ENCODE measurements around the gene EPS15. TPM values are rescaled to one million over a fixed set of nuclear protein-coding genes. Genes with fewer than 3 reads are reported as not detected.

EPS15 gene
- total and polyA plus RNA-seq, 2 of the 13 experiments (the other 11 are each of a cell fraction or from before 2014, with no cell fraction given), result 14.3 to 19.3 TPM

GRCh38 chr1:51560034-51560433, 41.0 kb upstream of the EPS15 start (continued):
- TF ChIP-seq, protein P1, sequence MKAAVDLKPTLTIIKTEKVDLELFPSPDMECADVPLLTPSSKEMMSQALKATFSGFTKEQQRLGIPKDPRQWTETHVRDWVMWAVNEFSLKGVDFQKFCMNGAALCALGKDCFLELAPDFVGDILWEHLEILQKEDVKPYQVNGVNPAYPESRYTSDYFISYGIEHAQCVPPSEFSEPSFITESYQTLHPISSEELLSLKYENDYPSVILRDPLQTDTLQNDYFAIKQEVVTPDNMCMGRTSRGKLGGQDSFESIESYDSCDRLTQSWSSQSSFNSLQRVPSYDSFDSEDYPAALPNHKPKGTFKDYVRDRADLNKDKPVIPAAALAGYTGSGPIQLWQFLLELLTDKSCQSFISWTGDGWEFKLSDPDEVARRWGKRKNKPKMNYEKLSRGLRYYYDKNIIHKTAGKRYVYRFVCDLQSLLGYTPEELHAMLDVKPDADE (CRISPR knock-in tag; IDR thresholded peaks at IDR 0.05), result no peak
- TF ChIP-seq PHF21A (CRISPR knock-in tag; IDR thresholded peaks at IDR 0.05) (no peak), PAWR (CRISPR knock-in tag; IDR thresholded peaks at IDR 0.05; ENCODE audit: borderline replicate concordance) (no peak), JDP2 (CRISPR knock-in tag; IDR thresholded peaks at IDR 0.05; ENCODE audit: borderline replicate concordance) (no peak), KLF6 (CRISPR knock-in tag; IDR thresholded peaks at IDR 0.05) (no peak), HDAC6 (IDR thresholded peaks at IDR 0.05; ENCODE audit: low read depth, low read length) (no peak), BHLHE40 (IDR thresholded peaks at IDR 0.05; ENCODE audit: low read length) (no peak), KLF12 (CRISPR knock-in tag; IDR thresholded peaks at IDR 0.05; ENCODE audit: borderline replicate concordance) (no peak), ZNF543 (CRISPR knock-in tag; IDR thresholded peaks at IDR 0.05) (no peak)
- TF ChIP-seq, protein P2, sequence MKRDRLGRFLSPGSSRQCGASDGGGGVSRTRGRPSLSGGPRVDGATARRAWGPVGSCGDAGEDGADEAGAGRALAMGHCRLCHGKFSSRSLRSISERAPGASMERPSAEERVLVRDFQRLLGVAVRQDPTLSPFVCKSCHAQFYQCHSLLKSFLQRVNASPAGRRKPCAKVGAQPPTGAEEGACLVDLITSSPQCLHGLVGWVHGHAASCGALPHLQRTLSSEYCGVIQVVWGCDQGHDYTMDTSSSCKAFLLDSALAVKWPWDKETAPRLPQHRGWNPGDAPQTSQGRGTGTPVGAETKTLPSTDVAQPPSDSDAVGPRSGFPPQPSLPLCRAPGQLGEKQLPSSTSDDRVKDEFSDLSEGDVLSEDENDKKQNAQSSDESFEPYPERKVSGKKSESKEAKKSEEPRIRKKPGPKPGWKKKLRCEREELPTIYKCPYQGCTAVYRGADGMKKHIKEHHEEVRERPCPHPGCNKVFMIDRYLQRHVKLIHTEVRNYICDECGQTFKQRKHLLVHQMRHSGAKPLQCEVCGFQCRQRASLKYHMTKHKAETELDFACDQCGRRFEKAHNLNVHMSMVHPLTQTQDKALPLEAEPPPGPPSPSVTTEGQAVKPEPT (CRISPR knock-in tag; IDR thresholded peaks at IDR 0.05; ENCODE audit: low read depth), result no peak

DNA sequence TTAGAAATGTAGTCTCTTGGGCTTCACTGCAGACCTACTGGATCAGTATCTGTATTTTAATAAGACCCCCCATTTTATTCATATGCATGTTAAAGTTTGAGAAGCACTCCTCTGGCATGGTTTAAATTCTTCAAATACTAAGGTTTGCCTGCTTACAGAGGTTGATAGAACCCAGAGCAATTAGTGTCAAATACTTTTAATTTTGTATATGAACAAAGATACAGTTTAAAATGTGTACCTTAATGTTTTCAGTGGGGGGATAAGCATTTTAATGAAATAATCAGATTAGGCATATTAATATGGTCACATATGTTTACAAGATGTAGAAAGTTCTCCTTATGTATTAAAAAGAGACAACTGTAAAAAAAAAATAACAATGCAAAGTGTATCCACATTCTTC, 40.4 kb upstream of the EPS15 start:
- Histone ChIP-seq H3K9me3 (ENCODE audit: low read length) (no peaks in the 10 kb centered on the region), H4K20me1 (ENCODE audit: insufficient read depth, low read length) (no peaks in the 10 kb centered on the region), H3K4me2 (ENCODE audit: low read depth, low read length) (no peak overlapping the region), H3K79me2 (ENCODE audit: insufficient read depth, low read length) (no peaks in the 10 kb centered on the region), H3K9ac (ENCODE audit: insufficient read depth, low read depth, low read length) (no peak overlapping the region), H3K36me3 (replicated peaks in 1 of 2; ENCODE audit: control insufficient read depth in 1 of 2, insufficient read depth in 2 of 2, low read length in 2 of 2) (no peaks in the 10 kb centered on the region), H3K27me3 (ENCODE audit: control insufficient read depth in 1 of 2, insufficient read depth in 2 of 2, low read length in 2 of 2) (0 out of 5 replicates have a peak, but pooled peaks cover 0 to 3% of the 10 kb centered on the region in 2 experiments), H3K4me1 (ENCODE audit: insufficient read depth, low read length) (peaks cover 13% of the 10 kb centered on the region), H3K27ac (ENCODE audit: extremely low read length, insufficient read depth, low read length) (no peak overlapping the region), H2AFZ (ENCODE audit: low read length) (no peak overlapping the region), H3K4me3 (replicated peaks in 1 of 3; ENCODE audit: insufficient read depth in 1 of 3, low read depth in 2 of 3, low read length in 3 of 3) (no peak overlapping the region)
- TF ChIP-seq HHEX (CRISPR knock-in tag; IDR thresholded peaks at IDR 0.05) (no peak), MTF2 (CRISPR knock-in tag; IDR thresholded peaks at IDR 0.05; ENCODE audit: borderline replicate concordance) (no peak), ZNF775 (CRISPR knock-in tag; IDR thresholded peaks at IDR 0.05; ENCODE audit: borderline replicate concordance) (no peak)
- ATAC-seq (no peak), FAIRE-seq (no peak), DNase-seq (ENCODE audit: low spot score) (no peak)
- BruUV-seq (replicated peaks), result no TSS peak
- intact Hi-C loops (cut with micrococcal nuclease; ENCODE audit: unreplicated experiment) (no loop called here), in situ Hi-C loops (cut with HindIII; ENCODE audit: extremely low pct_ligation_motif_present, low pct_unique_long_range_greater_than_20kb) (no loop called here)
- POLR2A ChIA-PET, result no interaction called here
- CTCF ChIA-PET (ENCODE audit: low intra/inter-chr PET ratio, low total read pairs), result no interaction called here
